Prostate gland (tissue), 2 donors: ENCODE results near the gene CANX.

Experiments used
- POLR2AphosphoS5 ChIP-seq: sonication (generic); formaldehyde crosslinking; IDR thresholded peaks from one replicate; pipeline ENCODE4 v1.6.1; 2017; ENCODE audit warnings: antibody characterized with exemption
- TF ChIP-seq, protein P1 (sequence below), 4 experiments: fragments of 200-600 bp in 2 of 4; fragments of 450-650 bp in 2 of 4; sonication (generic) in 2 of 4; IDR thresholded peaks; 1 replicate in 3 of 4; 2 replicates in 1 of 4; pipeline ENCODE4 v1.5.1; 2016 to 2019; ENCODE audit warnings: antibody characterized with exemption in 4 of 4, mild to moderate bottlenecking in 2 of 4, moderate library complexity in 2 of 4

- TF ChIP-seq, protein P1, sequence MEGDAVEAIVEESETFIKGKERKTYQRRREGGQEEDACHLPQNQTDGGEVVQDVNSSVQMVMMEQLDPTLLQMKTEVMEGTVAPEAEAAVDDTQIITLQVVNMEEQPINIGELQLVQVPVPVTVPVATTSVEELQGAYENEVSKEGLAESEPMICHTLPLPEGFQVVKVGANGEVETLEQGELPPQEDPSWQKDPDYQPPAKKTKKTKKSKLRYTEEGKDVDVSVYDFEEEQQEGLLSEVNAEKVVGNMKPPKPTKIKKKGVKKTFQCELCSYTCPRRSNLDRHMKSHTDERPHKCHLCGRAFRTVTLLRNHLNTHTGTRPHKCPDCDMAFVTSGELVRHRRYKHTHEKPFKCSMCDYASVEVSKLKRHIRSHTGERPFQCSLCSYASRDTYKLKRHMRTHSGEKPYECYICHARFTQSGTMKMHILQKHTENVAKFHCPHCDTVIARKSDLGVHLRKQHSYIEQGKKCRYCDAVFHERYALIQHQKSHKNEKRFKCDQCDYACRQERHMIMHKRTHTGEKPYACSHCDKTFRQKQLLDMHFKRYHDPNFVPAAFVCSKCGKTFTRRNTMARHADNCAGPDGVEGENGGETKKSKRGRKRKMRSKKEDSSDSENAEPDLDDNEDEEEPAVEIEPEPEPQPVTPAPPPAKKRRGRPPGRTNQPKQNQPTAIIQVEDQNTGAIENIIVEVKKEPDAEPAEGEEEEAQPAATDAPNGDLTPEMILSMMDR (IDR thresholded peaks at IDR 0.05) = peak in 1 of 4 experiments; percentile 1
- no peak for TF ChIP-seq POLR2AphosphoS5
Measured at GRCh38 chr5:179732918-179733771, 34.4 kb downstream of the CANX start.
